C4-2B (cell line): ENCODE measurements around the gene GALNT10.

ENCODE experiments used
- H3K27ac ChIP-seq: fragments of 450-650 bp; 2 replicates; pipeline ENCODE4 v1.5.1; 2017
- CTCF ChIP-seq: fragments of 450-650 bp; conservative IDR thresholded peaks from 2 replicates; pipeline ENCODE4 v1.5.1; 2017; ENCODE audit warnings: mild to moderate bottlenecking
- ZFX ChIP-seq: fragments of 450-650 bp; IDR thresholded peaks from 2 replicates; pipeline ENCODE4 v1.6.1; 2017

Gene GALNT10

DNA sequence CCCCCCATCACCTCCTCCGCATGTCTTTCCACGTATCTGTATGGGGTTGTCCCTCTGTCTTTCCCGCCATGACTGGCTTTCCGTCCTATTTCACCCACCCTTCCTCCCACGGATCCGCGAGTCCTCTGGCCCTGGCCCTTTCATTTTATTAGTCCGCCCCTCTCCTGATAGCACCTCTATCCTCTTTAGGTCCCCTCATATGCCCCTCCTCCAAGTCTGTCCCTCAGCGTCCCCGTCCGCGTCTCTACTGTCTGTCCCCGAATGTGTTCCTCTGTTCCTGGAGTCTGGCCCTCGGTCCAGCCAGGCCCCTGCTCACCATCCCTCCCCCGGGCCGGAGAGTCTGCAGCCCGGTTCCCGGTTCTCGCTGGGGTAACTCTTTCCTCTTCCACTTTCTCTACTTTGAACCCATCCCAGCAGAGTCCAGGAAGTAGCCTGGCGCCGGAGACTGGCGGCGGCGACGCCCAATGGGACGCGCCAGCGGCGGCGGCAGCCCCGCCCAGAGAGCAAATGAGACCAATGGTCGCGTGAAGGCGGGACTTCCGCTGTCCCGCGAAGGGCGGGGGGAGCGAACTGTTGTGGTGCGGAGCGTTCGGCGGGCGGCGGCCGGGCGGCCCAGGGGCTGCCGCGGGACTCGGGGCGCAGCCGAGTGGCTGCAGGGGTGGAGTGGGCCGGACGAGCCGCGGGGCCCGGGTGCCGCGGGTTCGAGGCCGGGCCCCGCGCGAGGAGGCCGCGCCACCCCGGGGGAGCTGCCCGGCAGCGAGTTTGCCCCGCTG is 255.1 kb downstream of the GALNT10 start, which contains the start of gene SAP30L:
Gene SAP30L (plus strand): TSS at position 576 of the 773 bp plus-strand sequence. CDS start 608 bp downstream, outside the sequence.
- no peak for TF ChIP-seq ZFX
- no peak for TF ChIP-seq CTCF
- peak within 1 kb of the TSS; percentile 67 for H3K27ac ChIP-seq

DNA sequence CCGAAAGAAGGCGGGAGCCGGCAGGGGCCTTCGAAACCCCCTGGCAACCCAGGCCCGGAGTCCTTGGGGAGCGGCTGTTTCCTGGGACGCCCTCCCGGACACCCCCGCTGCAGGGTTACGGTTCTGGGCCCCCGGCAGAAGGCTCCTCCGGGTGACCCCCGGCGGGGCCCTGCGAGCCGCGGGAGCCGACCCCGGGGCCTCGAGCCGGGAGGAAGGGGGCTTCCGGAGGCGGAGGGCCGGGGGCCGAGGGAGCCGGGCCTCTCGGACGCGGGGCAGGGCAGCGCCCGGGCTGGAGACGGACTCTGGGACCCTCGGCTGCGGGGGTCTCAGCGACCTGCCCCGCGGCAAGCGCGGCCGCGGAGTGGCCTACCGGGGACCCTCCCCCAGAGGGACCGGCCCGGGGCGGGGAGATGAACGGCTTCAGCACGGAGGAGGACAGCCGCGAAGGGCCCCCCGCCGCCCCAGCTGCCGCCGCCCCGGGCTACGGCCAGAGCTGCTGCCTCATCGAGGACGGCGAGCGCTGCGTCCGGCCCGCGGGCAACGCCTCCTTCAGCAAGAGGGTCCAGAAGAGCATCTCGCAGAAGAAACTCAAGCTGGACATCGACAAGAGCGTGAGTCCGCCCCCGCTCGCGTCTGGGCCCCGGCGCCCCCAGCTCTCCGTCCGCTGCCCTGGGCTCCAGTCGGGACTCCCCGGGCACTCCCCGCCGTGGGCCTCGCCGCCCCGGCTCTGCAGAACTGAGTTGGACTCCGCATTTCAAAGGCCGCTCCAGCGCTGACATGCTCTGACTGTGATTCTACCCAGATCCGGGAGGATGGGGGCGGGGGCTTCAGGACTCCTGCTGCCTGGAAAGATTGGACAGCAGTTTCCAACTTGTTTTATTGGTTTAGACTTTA is 255.9 kb downstream of the GALNT10 start:
- H3K27ac ChIP-seq: peak overlapping the region; percentile 67
- TF ChIP-seq CTCF (no peak), ZFX (peak; percentile 82)

- peak overlapping the region; percentile 67 for H3K27ac ChIP-seq
- TF ChIP-seq ZFX (no peak), CTCF (no peak)
These were observed 256.7 kb downstream of the GALNT10 start for GRCh38 chr5:154447089-154447725.

DNA sequence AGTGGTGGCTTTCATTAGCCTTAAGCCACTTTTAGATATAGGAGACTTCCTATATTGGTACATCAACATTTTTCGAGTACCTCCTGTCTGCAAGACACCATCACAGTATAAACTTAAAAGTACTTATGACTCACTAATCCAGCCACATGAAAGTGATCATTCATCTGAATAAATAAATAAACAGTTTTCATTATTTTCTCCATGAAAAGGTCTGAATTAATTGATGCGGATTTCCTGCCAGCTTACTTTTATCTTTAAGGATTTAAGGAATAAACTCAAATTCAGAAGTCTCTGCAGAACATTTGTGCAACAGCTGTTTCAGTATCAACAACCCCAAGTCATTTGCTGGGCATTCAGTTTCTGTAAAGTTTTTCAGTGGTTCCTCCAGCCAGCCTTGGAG is 259.3 kb downstream of the GALNT10 start:
- H3K27ac ChIP-seq: no peak overlapping the region
- no peak for TF ChIP-seq CTCF
- no peak for TF ChIP-seq ZFX

DNA sequence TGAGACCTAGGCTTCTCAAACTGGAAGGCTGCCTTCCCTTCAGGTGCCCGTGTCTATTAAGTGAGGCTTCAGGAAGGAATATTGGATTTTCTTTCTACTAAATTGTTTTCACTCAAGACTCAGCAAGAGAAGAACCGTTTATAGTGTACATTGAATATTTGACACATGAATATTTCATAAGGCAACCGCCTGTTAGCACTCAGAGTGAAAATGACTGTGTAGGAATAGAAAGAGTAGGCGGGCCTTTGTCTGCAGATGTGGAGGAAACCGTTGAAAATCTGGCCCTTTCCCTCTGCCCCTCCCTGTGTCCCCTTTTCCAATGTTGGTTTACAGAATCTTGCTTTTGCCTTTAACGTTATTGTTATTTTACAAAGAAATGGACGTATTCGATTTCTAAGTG is 261.4 kb downstream of the GALNT10 start:
- no peak overlapping the region for H3K27ac ChIP-seq
- TF ChIP-seq ZFX: no peak
- no peak for TF ChIP-seq CTCF

- no peak for TF ChIP-seq CTCF
- no peak for TF ChIP-seq ZFX
- H3K27ac ChIP-seq: no peak overlapping the region
These were observed 265.1 kb downstream of the GALNT10 start for GRCh38 chr5:154455585-154455984.
